ENCODE data around the gene SLC2A5.

GRCh38 chr1:9037476-9038337, 31.7 kb downstream of the SLC2A5 start:
- no peak for TF ChIP-seq POLR2AphosphoS5 (IDR thresholded peaks at IDR 0.05; ENCODE audit: insufficient read depth, low read depth, low read length)
- no peak for TF ChIP-seq CTCF (IDR thresholded peaks at IDR 0.05; ENCODE audit: extremely low read depth in 1 of 2, insufficient read depth in 1 of 2, low read depth in 1 of 2, low read length in 2 of 2)
- TF ChIP-seq EZH2 (IDR thresholded peaks at IDR 0.05; ENCODE audit: borderline replicate concordance, low read depth, low read length, severe bottlenecking): no peak
- no peak for TF ChIP-seq MAX (IDR thresholded peaks at IDR 0.05; ENCODE audit: insufficient read depth, insufficient read length)
- TF ChIP-seq POLR2A (IDR thresholded peaks at IDR 0.05; ENCODE audit: low read depth, low read length): no peak
- TF ChIP-seq FOS (IDR thresholded peaks at IDR 0.05; ENCODE audit: borderline replicate concordance, insufficient read depth, low read length): no peak
- TF ChIP-seq JUN (IDR thresholded peaks at IDR 0.05; ENCODE audit: borderline replicate concordance, insufficient read depth, insufficient read length, low read depth): no peak
- TF ChIP-seq MYC (IDR thresholded peaks at IDR 0.05; ENCODE audit: low read depth, low read length): no peak

Data from endothelial cell of umbilical vein (primary cell).